D721Med (cell line): ENCODE measurements around the gene DRGX.

Experiments
- DNase-seq: peaks from one replicate; pipeline ENCODE4 v3.0.0; 2011; ENCODE audit warnings: low spot score; ENCODE audit not compliant: insufficient read length
- FAIRE-seq: peaks from 2 replicates; lab custom pipeline; 2011; peaks lifted over from hg19 to GRCh38; lab: Jason Lieb, UNC
- CTCF ChIP-seq: IDR thresholded peaks from 2 replicates; pipeline ENCODE4 v1.5.1; 2012; ENCODE audit warnings: mild to moderate bottlenecking, control low read depth; ENCODE audit not compliant: insufficient read depth; ENCODE audit errors: missing control alignments

The DRGX gene

GRCh38 chr10:49397036-49397999 lies 1.4 kb upstream of the DRGX start:
- DNase-seq (no peak), FAIRE-seq (no peak)
- no peak for TF ChIP-seq CTCF

GRCh38 chr10:49396666-49396999 lies 744 bp upstream of the DRGX start:
- DNase-seq, result no peak
- no peak for TF ChIP-seq CTCF
- no peak for FAIRE-seq

GRCh38 chr10:49394933-49395740 lies 752 bp downstream of the DRGX start:
- no peak for TF ChIP-seq CTCF
- FAIRE-seq (no peak), DNase-seq (no peak)

- DNase-seq (no peak), FAIRE-seq (no peak)
- TF ChIP-seq CTCF, result no peak
Observed at GRCh38 chr10:49393757-49394156, 2.1 kb downstream of the DRGX start.

GRCh38 chr10:49393301-49393700 lies 2.6 kb downstream of the DRGX start:
- FAIRE-seq (no peak), DNase-seq (no peak)
- no peak for TF ChIP-seq CTCF

- FAIRE-seq, result no peak
- no peak for DNase-seq
- no peak for TF ChIP-seq CTCF
Observed at GRCh38 chr10:49389361-49389933, 6.4 kb downstream of the DRGX start.
